NB4 (cell line): ENCODE results near the gene MACROD2.

ENCODE experiments used
- DNase-seq: peaks from one replicate; pipeline ENCODE4 v3.0.0; 2010; ENCODE audit warnings: low read depth
- H3K4me3 ChIP-seq: one replicate; pipeline ENCODE4 v1.5.1; 2011; ENCODE audit warnings: mild to moderate bottlenecking, low read depth, low read length, moderate library complexity
- MYC ChIP-seq: IDR thresholded peaks from 2 replicates; pipeline ENCODE4 v1.6.1; 2011; ENCODE audit warnings: low read depth, low read length
- POLR2A ChIP-seq: IDR thresholded peaks from 2 replicates; pipeline ENCODE4 v1.6.1; 2011; ENCODE audit warnings: mild to moderate bottlenecking; ENCODE audit not compliant: insufficient read length; ENCODE audit errors: extremely low read depth
- TF ChIP-seq, protein P1 (sequence below): IDR thresholded peaks from one replicate; pipeline ENCODE4 v1.5.1; 2012; ENCODE audit warnings: low read depth, low read length
- TF ChIP-seq, protein P2 (sequence below): IDR thresholded peaks from 2 replicates; pipeline ENCODE4 v1.6.1; 2011; ENCODE audit warnings: low read depth, low read length

The MACROD2 gene

DNA sequence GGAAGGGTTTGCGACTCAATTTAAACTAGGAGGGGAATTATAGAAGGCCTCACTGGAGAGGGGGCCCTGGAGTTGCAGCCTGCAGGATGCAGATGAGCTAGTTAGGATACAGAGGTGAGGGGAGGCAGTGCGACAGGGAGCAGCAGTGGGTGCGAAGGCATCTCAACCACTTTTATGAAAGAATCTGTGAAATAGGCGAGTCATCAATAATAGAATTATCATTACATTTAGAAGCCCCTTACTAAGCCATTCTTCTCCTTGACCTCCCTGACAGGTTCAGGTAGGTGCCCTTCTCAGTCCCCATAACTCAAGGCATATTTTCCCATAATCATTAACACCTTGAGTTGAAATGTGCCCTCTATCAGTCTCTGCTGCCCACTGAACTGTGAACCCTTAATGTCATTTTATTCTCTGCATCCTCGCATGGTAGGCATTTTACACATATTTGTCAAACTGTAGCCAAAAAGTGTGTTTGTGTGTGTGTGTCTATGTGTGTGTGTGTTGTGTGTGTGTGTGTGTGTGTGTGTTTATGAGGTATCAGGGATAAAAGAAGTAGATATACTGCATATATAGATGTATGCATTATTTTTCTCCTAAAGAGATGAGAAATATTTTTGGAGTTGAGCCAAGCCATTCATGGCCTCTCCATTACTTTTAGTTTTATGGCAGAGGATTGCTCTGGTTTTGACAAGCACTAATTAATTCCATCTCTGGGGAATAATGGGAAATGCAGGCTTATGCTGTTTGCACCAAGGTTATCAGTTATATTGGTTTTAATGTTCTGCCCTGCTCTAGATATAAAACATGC is 1679.1 kb downstream of the MACROD2 start:
- H3K4me3 ChIP-seq, result no peak overlapping the region
- no peak for DNase-seq
- TF ChIP-seq POLR2A (no peak), MYC (no peak)
- TF ChIP-seq, protein P1, sequence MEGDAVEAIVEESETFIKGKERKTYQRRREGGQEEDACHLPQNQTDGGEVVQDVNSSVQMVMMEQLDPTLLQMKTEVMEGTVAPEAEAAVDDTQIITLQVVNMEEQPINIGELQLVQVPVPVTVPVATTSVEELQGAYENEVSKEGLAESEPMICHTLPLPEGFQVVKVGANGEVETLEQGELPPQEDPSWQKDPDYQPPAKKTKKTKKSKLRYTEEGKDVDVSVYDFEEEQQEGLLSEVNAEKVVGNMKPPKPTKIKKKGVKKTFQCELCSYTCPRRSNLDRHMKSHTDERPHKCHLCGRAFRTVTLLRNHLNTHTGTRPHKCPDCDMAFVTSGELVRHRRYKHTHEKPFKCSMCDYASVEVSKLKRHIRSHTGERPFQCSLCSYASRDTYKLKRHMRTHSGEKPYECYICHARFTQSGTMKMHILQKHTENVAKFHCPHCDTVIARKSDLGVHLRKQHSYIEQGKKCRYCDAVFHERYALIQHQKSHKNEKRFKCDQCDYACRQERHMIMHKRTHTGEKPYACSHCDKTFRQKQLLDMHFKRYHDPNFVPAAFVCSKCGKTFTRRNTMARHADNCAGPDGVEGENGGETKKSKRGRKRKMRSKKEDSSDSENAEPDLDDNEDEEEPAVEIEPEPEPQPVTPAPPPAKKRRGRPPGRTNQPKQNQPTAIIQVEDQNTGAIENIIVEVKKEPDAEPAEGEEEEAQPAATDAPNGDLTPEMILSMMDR, result no peak
- TF ChIP-seq, protein P2, sequence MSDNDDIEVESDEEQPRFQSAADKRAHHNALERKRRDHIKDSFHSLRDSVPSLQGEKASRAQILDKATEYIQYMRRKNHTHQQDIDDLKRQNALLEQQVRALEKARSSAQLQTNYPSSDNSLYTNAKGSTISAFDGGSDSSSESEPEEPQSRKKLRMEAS, result no peak

- TF ChIP-seq POLR2A, result no peak
- TF ChIP-seq, protein P1, result no peak
- TF ChIP-seq MYC, result no peak
- TF ChIP-seq, protein P2, result no peak
- H3K4me3 ChIP-seq, result no peak overlapping the region
- DNase-seq, result no peak
Measured at GRCh38 chr20:15675061-15675514, 1679.8 kb downstream of the MACROD2 start.

GRCh38 chr20:15675813-15676484 is 1680.6 kb downstream of the MACROD2 start:
- no peak for TF ChIP-seq MYC
- TF ChIP-seq, protein P1, result no peak
- no peak overlapping the region for H3K4me3 ChIP-seq
- no peak for DNase-seq

DNA sequence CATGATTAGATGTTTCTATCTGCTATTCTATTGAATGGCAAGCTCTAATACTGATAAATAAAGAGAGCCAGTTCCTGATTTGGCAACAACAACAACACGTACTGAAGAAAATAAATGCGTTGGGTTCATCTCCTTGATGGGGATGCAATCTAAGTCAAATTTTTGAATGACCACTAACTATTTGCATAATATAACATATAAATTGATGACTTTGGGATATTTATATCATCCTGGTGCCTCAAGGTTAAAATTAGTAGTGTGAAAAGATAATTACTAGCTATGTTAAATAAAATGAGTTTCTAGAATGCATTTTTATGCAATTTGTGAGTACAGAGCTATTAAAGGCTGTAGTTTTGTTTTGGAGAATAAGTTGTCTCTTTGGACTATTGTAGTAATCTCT is 1681.5 kb downstream of the MACROD2 start:
- H3K4me3 ChIP-seq, result no peak overlapping the region
- DNase-seq, result no peak
- TF ChIP-seq POLR2A (no peak), MYC (no peak)
- TF ChIP-seq, protein P2, result no peak
- TF ChIP-seq, protein P1, result no peak

- DNase-seq, result no peak
- TF ChIP-seq, protein P1, result no peak
- TF ChIP-seq, protein P2, result no peak
- TF ChIP-seq POLR2A (no peak), MYC (no peak)
Measured at GRCh38 chr20:15682690-15683089, 1687.4 kb downstream of the MACROD2 start.

More at GRCh38 chr20:15682690-15683089, 1687.4 kb downstream of the MACROD2 start:
- no peak overlapping the region for H3K4me3 ChIP-seq
